ELR (cell line): ENCODE data around the gene CCDC92.

Experiments
- DNase-seq: peaks from one replicate; pipeline ENCODE4 v3.0.0-alpha.2; 2015; ENCODE audit warnings: low read depth

The CCDC92 gene

GRCh38 chr12:123908884-123909725 is 63.5 kb downstream of the CCDC92 start:
- DNase-seq: no peak

GRCh38 chr12:123907726-123908476 is 64.7 kb downstream of the CCDC92 start:
- DNase-seq: no peak

GRCh38 chr12:123906711-123907420 is 65.8 kb downstream of the CCDC92 start:
- no peak for DNase-seq

GRCh38 chr12:123905319-123905925 is 67.2 kb downstream of the CCDC92 start:
- peak; percentile 80 for DNase-seq

- no peak for DNase-seq
Observed at GRCh38 chr12:123903301-123904065, 69.1 kb downstream of the CCDC92 start.

- no peak for DNase-seq
Observed at GRCh38 chr12:123902821-123903220, 69.8 kb downstream of the CCDC92 start.

- no peak for DNase-seq
Observed at GRCh38 chr12:123900871-123901376, 71.7 kb downstream of the CCDC92 start.

- no peak for DNase-seq
Observed at GRCh38 chr12:123899368-123899767, 73.3 kb downstream of the CCDC92 start.

GRCh38 chr12:123898673-123899072 is 74.0 kb downstream of the CCDC92 start:
- DNase-seq: no peak

- peak; percentile 82 for DNase-seq
Observed at GRCh38 chr12:123897221-123897620, 75.4 kb downstream of the CCDC92 start.

- no peak for DNase-seq
Observed at GRCh38 chr12:123896767-123897166, 75.9 kb downstream of the CCDC92 start.

- DNase-seq: no peak
Observed at GRCh38 chr12:123895451-123895850, 77.2 kb downstream of the CCDC92 start.

- DNase-seq: no peak
Observed at GRCh38 chr12:123894823-123895345, 77.7 kb downstream of the CCDC92 start.

GRCh38 chr12:123893276-123893675 is 79.4 kb downstream of the CCDC92 start:
- no peak for DNase-seq

GRCh38 chr12:123892853-123893252 is 79.8 kb downstream of the CCDC92 start:
- DNase-seq: no peak

GRCh38 chr12:123892180-123892559 is 80.5 kb downstream of the CCDC92 start:
- no peak for DNase-seq

GRCh38 chr12:123891516-123892179 is 81.0 kb downstream of the CCDC92 start:
- DNase-seq: no peak

- no peak for DNase-seq
Observed at GRCh38 chr12:123891011-123891410, 81.6 kb downstream of the CCDC92 start.

GRCh38 chr12:123890536-123890902 is 82.1 kb downstream of the CCDC92 start:
- DNase-seq: no peak

- no peak for DNase-seq
Observed at GRCh38 chr12:123889848-123890535, 82.6 kb downstream of the CCDC92 start.
